ENCODE measurements around the gene CA12. TPM values are rescaled to one million over a fixed set of nuclear protein-coding genes. Genes with fewer than 3 reads are reported as not detected.
A peak's percentile ranks its signal among the peaks of the same experiment; 100 is the strongest.

CA12 gene
- total and polyA plus RNA-seq, 8 donors, result 7.5 to 49.6 (median 25.9) TPM

- Histone ChIP-seq H3K36me3 (no peaks in the 10 kb centered on the region), H3K27me3 (no peaks in the 10 kb centered on the region), H3K9me3 (no peaks in the 10 kb centered on the region), H3K4me1 (no peaks in the 10 kb centered on the region), H3K27ac (no peak overlapping the region), H3K4me3 (no peak overlapping the region)
- 90 to 91% methylated on average over 7 of the region's 7 CpGs for WGBS, 2 donors
- intact Hi-C loops (cut with DNase I), result loop anchor here in 2 of 3 donors (5.0 to 10.0 kb wide), 2 partner anchors 107 to 115 kb away; no protein-coding TSS in a partner anchor
- FAIRE-seq (no peak), ATAC-seq (no peak), DNase-seq (no peak)
- TF ChIP-seq CTCF (IDR thresholded peaks at IDR 0.05), result no peak
These were observed 81.6 kb downstream of the CA12 start for GRCh38 chr15:63299943-63300575.

- no peak overlapping the region for H3K4me3 ChIP-seq
- FAIRE-seq (no peak), DNase-seq (peak in 1 of 6 donors; percentile 7), ATAC-seq (peak in 3 of 4 donors; percentile 23 to 64 (median 39))
- H3K27ac ChIP-seq, result no peak overlapping the region
- intact Hi-C loops (cut with DNase I), result loop anchor here in 2 of 3 donors (5.0 to 10.0 kb wide), 2 partner anchors 111 to 119 kb away; no protein-coding TSS in a partner anchor
- no peak for TF ChIP-seq CTCF (IDR thresholded peaks at IDR 0.05)
- no peaks in the 10 kb centered on the region for H3K4me1 ChIP-seq
- 39 to 46% methylated on average over 6 of the region's 6 CpGs for WGBS, 2 donors
- H3K36me3 ChIP-seq, result no peaks in the 10 kb centered on the region
- H3K27me3 ChIP-seq, result no peaks in the 10 kb centered on the region
- no peaks in the 10 kb centered on the region for H3K9me3 ChIP-seq
These were observed 85.5 kb downstream of the CA12 start for GRCh38 chr15:63296195-63296594.

- no peaks in the 10 kb centered on the region for H3K27me3 ChIP-seq
- H3K27ac ChIP-seq, result no peak overlapping the region
- DNase-seq, result no peak
- no peaks in the 10 kb centered on the region for H3K9me3 ChIP-seq
- no peaks in the 10 kb centered on the region for H3K36me3 ChIP-seq
- TF ChIP-seq CTCF (IDR thresholded peaks at IDR 0.05), result no peak
- H3K4me3 ChIP-seq, result no peak overlapping the region
- FAIRE-seq, result no peak
- H3K4me1 ChIP-seq, result no peaks in the 10 kb centered on the region
- no peak for ATAC-seq
- intact Hi-C loops (cut with DNase I), result loop anchor here in 2 of 3 donors (5.0 to 10.0 kb wide), 2 partner anchors 112 to 119 kb away; no protein-coding TSS in a partner anchor
These were observed 86.3 kb downstream of the CA12 start for GRCh38 chr15:63295341-63295740.

GRCh38 chr15:63294359-63294758 lies 87.3 kb downstream of the CA12 start:
- no peak overlapping the region for H3K27ac ChIP-seq
- TF ChIP-seq CTCF (IDR thresholded peaks at IDR 0.05), result no peak
- ATAC-seq (no peak), DNase-seq (no peak), FAIRE-seq (no peak)
- no peaks in the 10 kb centered on the region for H3K4me1 ChIP-seq
- no peaks in the 10 kb centered on the region for H3K9me3 ChIP-seq
- H3K36me3 ChIP-seq, result no peaks in the 10 kb centered on the region
- no peak overlapping the region for H3K4me3 ChIP-seq
- intact Hi-C loops (cut with DNase I), result loop anchor here in 2 of 3 donors (5.0 to 10.0 kb wide), 2 partner anchors 113 to 120 kb away; no protein-coding TSS in a partner anchor
- no peaks in the 10 kb centered on the region for H3K27me3 ChIP-seq
- 95 to 99% methylated on average over 3 of the region's 3 CpGs for WGBS, 2 donors

GRCh38 chr15:63292771-63293170 lies 88.9 kb downstream of the CA12 start:
- no peak for FAIRE-seq
- intact Hi-C loops (cut with DNase I), result loop anchor here in 2 of 3 donors (5.0 to 10.0 kb wide), 2 partner anchors 115 to 122 kb away; no protein-coding TSS in a partner anchor
- peak in 1 of 4 donors; percentile 21 for ATAC-seq
- Histone ChIP-seq H3K27ac (no peak overlapping the region), H3K27me3 (no peaks in the 10 kb centered on the region), H3K36me3 (no peaks in the 10 kb centered on the region), H3K9me3 (no peaks in the 10 kb centered on the region), H3K4me3 (no peak overlapping the region), H3K4me1 (no peaks in the 10 kb centered on the region)
- 92 to 93% methylated on average over 5 of the region's 5 CpGs for WGBS, 2 donors
- DNase-seq, result no peak
- TF ChIP-seq CTCF (IDR thresholded peaks at IDR 0.05), result no peak
